KMS-11 (cell line): ENCODE measurements around the gene RTN4RL1.

Source experiments
- H2AFZ ChIP-seq: fragments of 200-600 bp; sonication (generic); 2 replicates; pipeline ENCODE4 v1.6.1; 2016; ENCODE audit warnings: antibody characterized with exemption, mixed run types, low read depth
- H3K27ac ChIP-seq: fragments of 200-600 bp; sonication (generic); 2 replicates; pipeline ENCODE4 v1.6.1; 2016; ENCODE audit warnings: mild to moderate bottlenecking, mixed run types
- H3K27me3 ChIP-seq: fragments of 200-600 bp; sonication (generic); 2 replicates; pipeline ENCODE4 v1.6.1; 2017; ENCODE audit warnings: mild to moderate bottlenecking, low read depth, mixed run types, moderate library complexity; ENCODE audit not compliant: insufficient read depth
- H3K36me3 ChIP-seq: fragments of 200-600 bp; sonication (generic); 2 replicates; pipeline ENCODE4 v1.6.1; 2017; ENCODE audit warnings: mild to moderate bottlenecking, mixed run types; ENCODE audit not compliant: insufficient read depth
- H3K4me1 ChIP-seq: fragments of 200-600 bp; sonication (generic); 2 replicates; pipeline ENCODE4 v1.6.1; 2016; ENCODE audit warnings: mild to moderate bottlenecking, low read depth, mixed run types; ENCODE audit not compliant: poor library complexity, severe bottlenecking
- H3K4me2 ChIP-seq: fragments of 200-600 bp; sonication (generic); 2 replicates; pipeline ENCODE4 v1.7.0; 2016; ENCODE audit warnings: mild to moderate bottlenecking, mixed run types
- H3K4me3 ChIP-seq: fragments of 200-600 bp; sonication (generic); IDR thresholded peaks from 2 replicates; pipeline ENCODE4 v1.6.1; 2017; ENCODE audit warnings: low read depth, low read length, mixed read lengths; ENCODE audit not compliant: insufficient read depth
- H3K79me2 ChIP-seq: fragments of 200-600 bp; sonication (generic); 2 replicates; pipeline ENCODE4 v1.6.1; 2016; ENCODE audit warnings: low read depth, mixed run types; ENCODE audit not compliant: insufficient read depth
- H3K9ac ChIP-seq: fragments of 200-600 bp; sonication (generic); 2 replicates; pipeline ENCODE4 v1.6.1; 2016; ENCODE audit warnings: mild to moderate bottlenecking, mixed run types
- H4K20me1 ChIP-seq: fragments of 200-600 bp; sonication (generic); 2 replicates; pipeline ENCODE4 v1.6.1; 2016; ENCODE audit warnings: mild to moderate bottlenecking, mixed run types; ENCODE audit not compliant: insufficient read depth
- CTCF ChIP-seq: fragments of 200-600 bp; sonication (generic); conservative IDR thresholded peaks from 2 replicates; pipeline ENCODE4 v1.6.1; 2017; ENCODE audit warnings: low read depth, mild to moderate bottlenecking, antibody characterized with exemption, low read length, moderate library complexity, mixed read lengths

Gene RTN4RL1

DNA sequence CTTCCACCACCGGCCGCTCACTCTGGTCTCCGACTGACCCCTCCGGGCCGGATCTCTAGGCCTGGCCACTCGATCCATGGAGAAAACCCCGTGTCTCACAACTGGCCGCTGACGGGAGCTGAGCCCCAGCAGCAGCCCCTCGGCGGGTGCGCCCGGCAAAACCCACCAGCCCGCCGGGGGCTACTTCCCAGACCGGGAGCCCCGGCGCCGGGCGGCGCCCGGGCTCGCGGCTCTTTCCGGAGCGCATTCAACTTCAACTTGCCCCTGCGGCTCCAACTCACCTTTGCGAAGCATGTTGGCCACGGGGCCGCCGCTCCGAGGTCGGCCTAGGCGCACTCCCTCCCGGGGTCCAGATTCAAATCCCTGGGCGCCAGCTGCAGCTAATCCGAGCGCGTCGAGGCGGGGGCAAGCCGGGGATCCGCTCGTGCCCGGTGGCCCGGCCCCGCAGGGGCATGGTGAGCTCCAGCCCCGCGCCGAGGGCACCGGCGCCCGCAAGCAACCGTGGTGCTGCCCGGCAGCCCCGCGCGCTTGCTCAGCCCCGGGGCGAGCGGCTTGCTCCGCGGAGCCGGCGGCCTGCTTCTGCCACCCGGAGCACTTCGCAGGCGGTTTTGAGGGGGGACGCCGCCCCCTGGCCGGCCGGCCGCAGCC lies 438 bp downstream of the RTN4RL1 start:
- Histone ChIP-seq H3K4me1 (peaks cover 3% of the 10 kb centered on the region), H3K79me2 (no peaks in the 10 kb centered on the region), H4K20me1 (no peaks in the 10 kb centered on the region), H3K27me3 (peaks cover 35% of the 10 kb centered on the region; the same call in 1 of the 2 replicates), H3K4me2 (no peak overlapping the region), H3K36me3 (no peaks in the 10 kb centered on the region), H3K27ac (no peak overlapping the region), H2AFZ (no peak overlapping the region; the same call in 1 of the 2 replicates), H3K9ac (no peak overlapping the region), H3K4me3 (no peak overlapping the region)
- TF ChIP-seq CTCF, result no peak

DNA sequence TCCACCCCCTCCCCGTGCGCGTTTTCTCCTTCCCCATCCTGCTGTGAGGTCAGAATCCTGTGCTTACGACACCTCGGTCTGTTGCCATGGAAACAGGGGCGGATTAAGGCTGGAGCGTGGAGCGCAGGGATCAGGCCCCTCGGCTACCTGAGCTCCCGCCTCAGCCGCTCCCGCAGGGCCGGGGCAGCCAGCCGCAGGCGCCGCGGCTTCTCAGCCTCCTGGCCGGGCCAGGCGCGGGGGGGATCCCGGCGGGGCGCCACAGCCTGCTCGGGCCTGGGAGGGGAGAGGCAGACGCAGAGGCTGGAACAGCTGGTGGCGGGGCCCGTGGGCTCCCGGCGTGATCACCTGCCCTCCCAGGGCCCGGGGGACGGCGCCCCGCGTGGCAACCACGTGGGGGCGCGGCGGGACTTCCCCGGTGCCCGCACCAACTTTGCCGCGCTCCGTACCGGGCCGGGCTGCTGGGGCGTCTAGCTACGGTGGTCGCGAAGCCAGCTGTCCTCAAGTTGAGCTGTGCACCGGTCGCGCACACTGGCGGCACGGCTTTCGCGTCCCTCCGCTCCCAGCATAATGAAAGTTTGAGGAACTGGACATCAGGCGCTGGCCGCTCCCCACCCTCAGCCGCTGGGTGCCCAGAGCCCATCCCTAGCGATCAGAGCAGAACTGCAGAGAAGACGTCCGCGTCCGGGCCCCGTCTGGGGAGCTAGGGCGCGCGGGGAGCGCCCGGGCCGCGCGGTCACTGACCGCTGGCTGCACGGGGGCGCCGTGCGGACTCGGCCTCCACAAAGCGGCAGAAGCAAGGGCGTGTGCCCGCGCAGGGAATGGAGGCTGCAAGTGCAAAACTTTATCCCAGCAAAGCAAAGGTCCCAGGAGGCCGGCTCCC lies 1.2 kb downstream of the RTN4RL1 start:
- Histone ChIP-seq H3K79me2 (no peaks in the 10 kb centered on the region), H3K4me1 (no peaks in the 10 kb centered on the region), H3K4me2 (no peak overlapping the region), H3K27ac (no peak overlapping the region), H3K9ac (no peak overlapping the region), H3K36me3 (no peaks in the 10 kb centered on the region), H2AFZ (no peak overlapping the region), H3K4me3 (no peak overlapping the region), H4K20me1 (no peaks in the 10 kb centered on the region), H3K27me3 (peaks cover 35% of the 10 kb centered on the region; the same call in 1 of the 2 replicates)
- TF ChIP-seq CTCF, result no peak

DNA sequence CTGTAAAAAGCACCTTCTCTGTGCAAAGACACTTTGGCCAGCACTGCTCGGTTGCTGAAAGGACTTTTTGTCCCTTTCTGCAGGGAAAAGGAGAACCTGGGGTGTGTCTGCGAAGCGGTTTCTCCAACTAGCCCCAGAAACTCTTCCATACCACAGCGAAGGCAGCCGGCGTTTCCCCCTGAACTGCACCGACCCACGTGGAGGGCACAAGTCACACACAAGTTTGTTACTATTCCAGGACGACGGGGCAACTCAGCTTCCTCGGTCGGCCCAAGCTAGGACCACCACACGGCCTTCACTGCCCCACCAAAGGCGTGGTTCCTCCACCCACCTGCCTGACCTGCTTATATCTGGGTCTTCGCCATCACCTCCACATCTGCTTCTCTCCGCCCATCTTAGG lies 1.9 kb downstream of the RTN4RL1 start:
- no peaks in the 10 kb centered on the region for H4K20me1 ChIP-seq
- no peak for TF ChIP-seq CTCF
- H3K9ac ChIP-seq, result no peak overlapping the region
- peaks cover 37% of the 10 kb centered on the region; the same call in 1 of the 2 replicates for H3K27me3 ChIP-seq
- no peak overlapping the region for H3K27ac ChIP-seq
- no peaks in the 10 kb centered on the region for H3K36me3 ChIP-seq
- no peaks in the 10 kb centered on the region for H3K79me2 ChIP-seq
- H3K4me3 ChIP-seq, result no peak overlapping the region
- H2AFZ ChIP-seq, result no peak overlapping the region
- peaks cover 3% of the 10 kb centered on the region for H3K4me1 ChIP-seq
- H3K4me2 ChIP-seq, result no peak overlapping the region

- Histone ChIP-seq H3K4me2 (no peak overlapping the region), H3K27me3 (peaks cover 39% of the 10 kb centered on the region; the same call in 1 of the 2 replicates), H3K36me3 (no peaks in the 10 kb centered on the region), H3K27ac (no peak overlapping the region), H3K9ac (no peak overlapping the region), H3K4me1 (peaks cover 8% of the 10 kb centered on the region), H4K20me1 (no peaks in the 10 kb centered on the region), H3K79me2 (no peaks in the 10 kb centered on the region), H2AFZ (no peak overlapping the region), H3K4me3 (no peak overlapping the region)
- no peak for TF ChIP-seq CTCF
Observed at GRCh38 chr17:2022647-2023240, 2.4 kb downstream of the RTN4RL1 start.
